HG02763 (cell line): ENCODE data around the gene FKBP7.
"Not testable (repeated sequence)": the region's sequence is repeated elsewhere in the genome, so short reads cannot be mapped to it uniquely, and the experiment has no call there.

Source experiments
- ATAC-seq: cut with Tn5 transposase; IDR thresholded peaks from one replicate; pipeline ENCODE4 v1.9.1; 2021; ENCODE audit warnings: mild to moderate bottlenecking, moderate library complexity; ENCODE audit not compliant: unreplicated experiment

FKBP7 gene

GRCh38 chr2:178478439-178479274 is at the start of gene FKBP7:
FKBP7 (minus strand) TSS chr2:178478600; CDS start chr2:178478499, 101 bp downstream.
- peak; percentile 52 for ATAC-seq

- no peak for ATAC-seq
Observed at GRCh38 chr2:178527592-178527991, 49.2 kb upstream of the FKBP7 start.

- no peak for ATAC-seq
Observed at GRCh38 chr2:178526256-178526655, 47.9 kb upstream of the FKBP7 start.

- ATAC-seq: not testable (repeated sequence)
Observed at GRCh38 chr2:178525460-178525859, 47.1 kb upstream of the FKBP7 start.

GRCh38 chr2:178525010-178525409 is 46.6 kb upstream of the FKBP7 start:
- ATAC-seq: not testable (repeated sequence)

GRCh38 chr2:178523596-178524134 is 45.3 kb upstream of the FKBP7 start:
- peak; percentile 6 for ATAC-seq

- peak; percentile 94 for ATAC-seq
Observed at GRCh38 chr2:178522950-178523595, 44.7 kb upstream of the FKBP7 start.

GRCh38 chr2:178521304-178522150 is 43.1 kb upstream of the FKBP7 start:
- no peak for ATAC-seq

- no peak for ATAC-seq
Observed at GRCh38 chr2:178517496-178517895, 39.1 kb upstream of the FKBP7 start.

GRCh38 chr2:178514664-178515063 is 36.3 kb upstream of the FKBP7 start:
- no peak for ATAC-seq

GRCh38 chr2:178513876-178514275 is 35.5 kb upstream of the FKBP7 start:
- ATAC-seq: no peak

GRCh38 chr2:178512484-178512883 is 34.1 kb upstream of the FKBP7 start:
- ATAC-seq: no peak

- no peak for ATAC-seq
Observed at GRCh38 chr2:178510384-178510783, 32.0 kb upstream of the FKBP7 start.

- ATAC-seq: no peak
Observed at GRCh38 chr2:178508646-178509045, 30.2 kb upstream of the FKBP7 start.

- ATAC-seq: no peak
Observed at GRCh38 chr2:178506949-178507348, 28.5 kb upstream of the FKBP7 start.

GRCh38 chr2:178506524-178506923 is 28.1 kb upstream of the FKBP7 start:
- no peak for ATAC-seq

- no peak for ATAC-seq
Observed at GRCh38 chr2:178506101-178506500, 27.7 kb upstream of the FKBP7 start.

GRCh38 chr2:178502751-178503150 is 24.4 kb upstream of the FKBP7 start:
- ATAC-seq: no peak

- ATAC-seq: no peak
Observed at GRCh38 chr2:178499640-178500039, 21.2 kb upstream of the FKBP7 start.

- no peak for ATAC-seq
Observed at GRCh38 chr2:178498137-178498536, 19.7 kb upstream of the FKBP7 start.

- ATAC-seq: no peak
Observed at GRCh38 chr2:178496049-178496448, 17.6 kb upstream of the FKBP7 start.
